Activated CD4-positive, alpha-beta T cell treated with anti-CD3 and anti-CD28 coated beads, Interleukin-2, amount 10 ng/mL, durations not matched to agents 24 days and 14 days (primary cell): ENCODE measurements around the gene BDP1. TPM values are rescaled to one million over a fixed set of nuclear protein-coding genes. Genes with fewer than 3 reads are reported as not detected.
"Not testable (repeated sequence)": the region's sequence is repeated elsewhere in the genome, so short reads cannot be mapped to it uniquely, and the experiment has no call there.

Source experiments
- DNase-seq: peaks from one replicate; pipeline ENCODE4 v3.0.0; 2022
- H3K27ac Mint-ChIP-seq: one replicate; pipeline ENCODE4 v1.8.0; 2022; ENCODE audit warnings: mild to moderate bottlenecking, mixed read lengths
- H3K27me3 Mint-ChIP-seq: one replicate; pipeline ENCODE4 v1.8.0; 2022; ENCODE audit warnings: mixed read lengths
- H3K36me3 Mint-ChIP-seq: one replicate; pipeline ENCODE4 v1.8.0; 2022; ENCODE audit warnings: low read depth, mild to moderate bottlenecking, mixed read lengths
- H3K4me1 Mint-ChIP-seq: one replicate; pipeline ENCODE4 v1.8.0; 2021; ENCODE audit warnings: mixed read lengths
- H3K4me3 Mint-ChIP-seq: one replicate; pipeline ENCODE4 v1.8.0; 2022; ENCODE audit warnings: mild to moderate bottlenecking, moderate library complexity, mixed read lengths
- H3K9me3 Mint-ChIP-seq: one replicate; pipeline ENCODE4 v1.8.0; 2021; ENCODE audit warnings: mixed read lengths
- intact Hi-C: fragments of 100-400 bp; cut with micrococcal nuclease; formaldehyde crosslinking; loops from one replicate; pipeline ENCODE4 v1.15.1; 2023
- total RNA-seq: library from RNA; stranded (reverse); gene quantifications from 2 replicates; pipeline ENCODE4 v1.2.3, GENCODE V29; 2022

The BDP1 gene
- total RNA-seq, 1 donor from 2014 or later = 39.4 TPM

DNA sequence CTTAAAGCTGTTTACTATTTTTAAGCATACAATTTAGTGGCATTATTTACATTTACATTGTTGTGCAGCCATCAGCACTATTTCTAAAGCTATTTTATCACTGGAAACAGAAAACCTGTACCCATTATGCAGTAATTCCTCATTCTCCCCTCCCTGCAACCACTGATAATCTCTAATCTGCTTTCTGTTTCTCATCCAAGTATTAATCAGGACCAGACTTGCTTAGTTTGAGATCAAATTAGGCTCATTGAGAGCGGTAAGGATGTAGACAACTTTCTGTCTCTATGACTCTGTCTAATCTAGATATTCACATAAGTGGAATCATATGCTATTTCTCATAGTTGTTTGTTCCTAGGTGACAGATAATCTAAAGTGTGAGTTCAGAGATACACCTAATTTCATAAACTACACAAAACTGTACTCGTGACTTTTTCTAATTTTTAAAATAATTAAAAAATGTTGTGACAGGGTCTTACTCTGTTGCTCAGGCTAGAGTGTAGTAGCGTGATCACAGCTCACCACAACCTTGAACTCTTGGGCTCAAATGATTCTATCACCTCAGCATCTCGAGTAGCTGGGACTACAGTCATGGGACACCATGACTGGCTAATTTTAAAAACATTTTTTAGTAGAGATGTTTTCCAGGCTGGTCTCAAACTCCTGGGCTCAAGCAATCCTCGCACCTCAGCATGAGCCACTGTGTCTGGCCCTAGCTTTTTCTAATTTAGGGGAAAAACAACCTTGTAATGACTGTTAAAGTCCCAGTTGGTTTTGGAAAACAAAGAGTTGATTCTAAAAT, 37.6 kb downstream of the BDP1 start:
- no peak for DNase-seq
- Mint-ChIP-seq H3K4me1 (no peaks in the 10 kb centered on the region), H3K4me3 (no peak overlapping the region), H3K27me3 (no peaks in the 10 kb centered on the region), H3K36me3 (peaks cover 60% of the 10 kb centered on the region), H3K27ac (no peak overlapping the region), H3K9me3 (no peaks in the 10 kb centered on the region)
- intact Hi-C loops = no loop called here

DNA sequence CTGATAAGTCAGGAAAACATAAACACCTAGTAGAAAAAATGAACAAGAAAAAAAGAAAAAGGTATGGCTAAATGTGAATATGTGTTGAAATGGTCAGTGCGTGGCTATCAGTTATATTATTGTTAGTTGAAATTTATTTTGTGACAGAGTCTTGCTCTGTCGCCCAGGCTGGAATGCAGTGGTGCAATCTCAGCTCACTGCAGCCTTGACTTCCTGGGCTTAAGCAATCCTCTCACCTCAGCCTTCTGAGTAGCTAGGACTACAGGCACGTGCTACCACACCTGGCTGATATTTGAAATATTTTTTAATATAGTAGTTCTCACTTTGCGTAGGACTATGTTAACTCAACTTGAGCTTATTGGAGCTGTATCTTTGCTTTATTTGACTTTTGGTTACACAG, 38.8 kb downstream of the BDP1 start:
- H3K4me1 Mint-ChIP-seq, intact Hi-C loops, H3K4me3 Mint-ChIP-seq, H3K9me3 Mint-ChIP-seq, DNase-seq, H3K27me3 Mint-ChIP-seq, H3K27ac Mint-ChIP-seq: not testable (repeated sequence)
- H3K36me3 Mint-ChIP-seq = peaks cover 56% of the 10 kb centered on the region

DNA sequence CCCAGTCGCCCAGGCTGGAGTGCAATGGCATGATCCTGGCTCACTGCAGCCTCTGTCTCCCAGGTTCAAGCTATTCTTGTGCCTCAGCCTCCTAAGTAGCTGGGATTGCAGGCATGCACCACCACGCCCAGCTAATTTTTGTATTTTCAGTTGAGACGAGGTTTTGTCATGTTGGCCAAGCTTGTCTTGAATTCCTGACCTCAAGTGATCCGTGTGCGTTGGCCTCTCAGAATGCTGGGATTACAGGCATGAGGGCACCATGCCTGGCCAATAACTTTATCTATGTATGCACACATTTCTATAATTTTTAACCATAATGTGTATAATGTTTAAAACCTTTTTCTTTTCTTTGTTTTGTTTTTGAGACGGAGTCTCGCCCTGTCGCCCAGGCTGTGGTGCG, 43.3 kb downstream of the BDP1 start:
- DNase-seq, H3K27ac Mint-ChIP-seq, H3K9me3 Mint-ChIP-seq, intact Hi-C loops, H3K27me3 Mint-ChIP-seq, H3K4me3 Mint-ChIP-seq, H3K4me1 Mint-ChIP-seq: not testable (repeated sequence)
- peaks cover 54% of the 10 kb centered on the region for H3K36me3 Mint-ChIP-seq

DNA sequence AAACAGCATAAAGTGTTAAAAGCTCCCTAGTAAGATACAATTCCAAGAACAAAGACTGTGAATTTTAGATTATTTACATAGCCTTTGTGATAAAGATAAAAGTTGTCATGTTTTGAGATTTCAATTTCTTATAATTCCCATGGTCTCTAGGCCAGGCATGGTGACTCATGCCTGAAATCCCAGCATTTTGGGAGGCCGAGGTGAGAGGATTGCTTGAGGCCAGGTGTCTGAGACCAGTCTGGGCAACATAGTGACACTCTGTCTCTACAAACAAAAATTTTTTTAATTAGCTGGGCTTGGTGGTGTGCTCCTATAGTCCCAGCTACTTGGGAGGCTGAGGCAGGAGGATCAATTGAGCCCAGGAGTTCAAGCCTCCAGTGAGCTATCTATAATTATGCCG, 48.1 kb downstream of the BDP1 start:
- no peak for DNase-seq
- H3K27ac Mint-ChIP-seq = no peak overlapping the region
- H3K9me3 Mint-ChIP-seq = no peaks in the 10 kb centered on the region
- H3K4me3 Mint-ChIP-seq = no peak overlapping the region
- intact Hi-C loops = no loop called here
- H3K27me3 Mint-ChIP-seq = no peaks in the 10 kb centered on the region
- H3K36me3 Mint-ChIP-seq = peaks cover 64% of the 10 kb centered on the region
- peaks cover 1% of the 10 kb centered on the region for H3K4me1 Mint-ChIP-seq

DNA sequence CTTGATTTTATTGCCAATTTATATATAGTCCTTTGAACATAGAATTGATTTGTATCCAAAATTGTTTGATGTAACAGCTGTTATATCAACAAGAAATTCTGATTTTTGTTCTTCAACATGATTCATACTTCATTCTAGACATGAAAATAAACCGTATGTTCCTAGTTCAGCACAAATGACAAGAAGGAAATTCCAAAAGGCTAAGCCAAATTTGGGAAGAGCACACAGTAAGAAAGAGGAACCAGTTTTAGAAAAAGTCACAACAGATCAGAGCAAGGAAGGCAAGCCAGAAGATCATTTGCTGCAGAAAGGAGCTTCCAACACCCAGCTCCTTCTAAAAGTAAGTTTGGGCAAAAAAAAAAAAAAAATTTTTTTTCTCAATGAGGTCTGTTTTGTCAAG, 66.7 kb downstream of the BDP1 start:
- Mint-ChIP-seq H3K27me3 (no peaks in the 10 kb centered on the region), H3K4me3 (no peak overlapping the region), H3K27ac (no peak overlapping the region), H3K36me3 (peaks cover 48% of the 10 kb centered on the region), H3K4me1 (no peaks in the 10 kb centered on the region), H3K9me3 (no peaks in the 10 kb centered on the region)
- DNase-seq = no peak
- intact Hi-C loops = no loop called here

DNA sequence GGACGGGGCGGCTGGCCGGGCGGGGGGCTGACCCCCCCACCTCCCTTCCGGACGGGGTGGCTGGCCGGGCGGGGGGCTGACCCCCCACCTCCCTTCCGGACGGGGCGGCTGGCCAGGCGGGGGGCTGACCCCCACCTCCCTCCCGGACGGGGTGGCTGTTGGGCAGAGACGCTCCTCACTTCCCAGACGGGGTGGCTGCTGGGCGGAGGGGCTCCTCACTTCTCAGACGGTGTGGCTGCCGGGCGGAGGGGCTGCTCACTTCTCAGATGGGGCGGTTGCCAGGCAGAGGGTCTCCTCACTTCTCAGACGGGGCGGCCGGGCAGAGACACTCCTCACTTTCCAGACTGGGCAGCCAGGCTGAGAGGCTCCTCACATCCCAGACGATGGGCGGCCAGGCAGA, 70.2 kb downstream of the BDP1 start:
- H3K9me3 Mint-ChIP-seq, intact Hi-C loops, H3K4me1 Mint-ChIP-seq, DNase-seq, H3K27me3 Mint-ChIP-seq, H3K4me3 Mint-ChIP-seq, H3K27ac Mint-ChIP-seq: not testable (repeated sequence)
- H3K36me3 Mint-ChIP-seq = peaks cover 48% of the 10 kb centered on the region

DNA sequence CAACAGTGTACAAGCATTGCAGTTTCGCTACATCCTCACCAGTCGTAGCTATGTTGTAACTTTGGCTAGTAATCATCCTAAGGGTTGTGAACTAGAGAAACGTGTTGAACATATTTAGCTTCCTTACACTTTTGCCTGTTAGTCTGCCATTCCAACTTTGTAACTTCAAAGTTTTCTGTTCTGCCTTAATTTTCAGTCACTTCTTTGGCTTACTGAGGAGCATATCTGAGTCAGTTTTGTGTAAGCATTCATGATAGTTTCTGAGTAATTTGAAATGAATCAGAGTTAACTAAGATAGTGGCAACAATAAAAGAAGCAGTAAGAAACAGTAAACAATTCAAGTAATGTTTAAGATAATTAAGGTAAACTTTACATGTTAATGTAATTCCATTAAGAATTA, 72.8 kb downstream of the BDP1 start:
- DNase-seq = no peak
- no peaks in the 10 kb centered on the region for H3K27me3 Mint-ChIP-seq
- H3K4me1 Mint-ChIP-seq = peaks cover 4% of the 10 kb centered on the region
- H3K27ac Mint-ChIP-seq = no peak overlapping the region
- intact Hi-C loops = no loop called here
- peaks cover 41% of the 10 kb centered on the region for H3K36me3 Mint-ChIP-seq
- H3K4me3 Mint-ChIP-seq = no peak overlapping the region
- no peaks in the 10 kb centered on the region for H3K9me3 Mint-ChIP-seq

DNA sequence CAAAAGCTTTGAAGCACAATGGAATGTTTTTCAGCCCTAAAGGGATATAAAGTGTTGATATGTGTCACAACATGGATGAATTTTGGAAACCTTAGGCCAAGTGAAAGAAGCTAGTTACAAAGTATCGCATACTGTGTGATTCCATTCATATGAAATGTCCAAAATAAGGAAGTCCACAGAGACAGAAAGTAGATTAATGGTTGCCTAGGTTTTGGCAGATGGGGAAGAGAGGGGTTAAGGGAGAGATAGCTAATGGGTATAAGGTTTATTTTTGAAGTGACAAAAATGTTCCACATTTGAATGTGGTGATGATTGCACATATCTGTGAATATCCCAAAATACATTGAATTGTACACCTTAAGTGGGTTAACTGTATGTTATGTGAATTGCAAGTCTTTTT, 74.2 kb downstream of the BDP1 start:
- no peak overlapping the region for H3K27ac Mint-ChIP-seq
- H3K9me3 Mint-ChIP-seq = no peaks in the 10 kb centered on the region
- H3K27me3 Mint-ChIP-seq = no peaks in the 10 kb centered on the region
- H3K4me3 Mint-ChIP-seq = no peak overlapping the region
- peaks cover 41% of the 10 kb centered on the region for H3K36me3 Mint-ChIP-seq
- H3K4me1 Mint-ChIP-seq = peaks cover 9% of the 10 kb centered on the region
- DNase-seq = no peak
- intact Hi-C loops = no loop called here

DNA sequence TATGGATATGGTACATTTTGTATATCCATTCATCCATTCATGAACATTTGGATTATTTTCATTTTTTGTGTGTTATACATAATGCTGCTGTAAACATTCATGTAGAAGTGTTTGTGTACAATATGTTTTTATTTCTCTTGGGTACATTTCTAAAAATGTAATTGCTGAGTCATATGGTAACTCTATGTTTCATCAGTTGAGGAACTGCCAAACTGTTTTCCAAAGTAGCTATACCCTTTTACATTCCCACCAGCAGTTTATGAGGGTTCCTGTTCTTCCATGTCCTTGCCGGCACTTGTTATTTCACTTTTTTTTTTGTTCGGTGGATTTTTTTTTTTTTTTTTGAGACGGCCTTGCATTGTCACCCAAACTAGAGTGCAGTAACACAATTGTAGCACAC, 77.7 kb downstream of the BDP1 start:
- intact Hi-C loops = no loop called here
- no peaks in the 10 kb centered on the region for H3K9me3 Mint-ChIP-seq
- DNase-seq = no peak
- H3K4me1 Mint-ChIP-seq = peaks cover 12% of the 10 kb centered on the region
- no peak overlapping the region for H3K4me3 Mint-ChIP-seq
- peak overlapping the region; percentile 45 for H3K27ac Mint-ChIP-seq
- peaks cover 50% of the 10 kb centered on the region for H3K36me3 Mint-ChIP-seq
- no peaks in the 10 kb centered on the region for H3K27me3 Mint-ChIP-seq

DNA sequence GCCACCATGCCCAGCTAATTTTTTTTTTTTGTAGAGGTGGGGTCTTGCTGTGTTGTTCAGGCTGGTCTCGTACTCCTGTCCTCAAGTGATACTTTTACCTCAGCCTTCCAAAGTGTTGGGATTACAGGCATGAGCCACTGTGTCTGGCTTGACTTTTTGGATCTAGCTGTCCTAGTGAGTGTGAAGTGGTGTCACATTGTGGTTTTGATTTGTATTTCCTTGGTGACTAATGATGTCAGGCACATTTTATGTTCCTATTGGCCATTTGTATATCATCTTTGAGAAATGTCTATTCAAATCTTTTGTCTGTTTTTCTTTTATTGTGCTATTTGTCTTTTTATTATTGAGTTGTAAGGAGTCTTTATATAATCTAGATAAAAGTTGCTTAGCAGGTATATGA, 78.2 kb downstream of the BDP1 start:
- H3K36me3 Mint-ChIP-seq = peaks cover 46% of the 10 kb centered on the region
- no peaks in the 10 kb centered on the region for H3K9me3 Mint-ChIP-seq
- no peaks in the 10 kb centered on the region for H3K27me3 Mint-ChIP-seq
- peak; percentile 66 for DNase-seq
- H3K4me1 Mint-ChIP-seq = peaks cover 12% of the 10 kb centered on the region
- no peak overlapping the region for H3K4me3 Mint-ChIP-seq
- peak overlapping the region; percentile 9 for H3K27ac Mint-ChIP-seq
- intact Hi-C loops = no loop called here

DNA sequence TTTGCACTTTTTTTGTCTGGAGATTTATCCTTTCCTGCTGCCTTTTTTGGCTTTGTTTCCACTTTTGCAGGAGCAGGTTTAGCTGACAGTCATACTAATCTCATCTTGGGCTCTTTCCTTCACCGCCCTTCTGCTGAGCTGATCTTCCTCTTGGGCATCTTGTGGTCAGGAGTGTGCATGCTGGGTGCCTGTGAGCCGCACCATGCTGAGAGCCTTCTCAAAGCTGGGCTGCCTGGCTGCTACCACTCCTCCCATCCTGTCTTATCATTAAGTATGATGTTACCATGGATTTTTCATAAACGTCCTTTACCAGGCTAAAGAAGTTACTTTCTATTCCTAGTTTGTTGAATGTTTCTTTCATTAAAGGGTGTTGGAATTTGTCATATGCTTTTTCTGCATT, 82.2 kb downstream of the BDP1 start:
- Mint-ChIP-seq H3K27ac (peak overlapping the region; percentile 31), H3K36me3 (peaks cover 54% of the 10 kb centered on the region), H3K9me3 (no peaks in the 10 kb centered on the region), H3K27me3 (no peaks in the 10 kb centered on the region), H3K4me1 (peaks cover 12% of the 10 kb centered on the region), H3K4me3 (no peak overlapping the region)
- intact Hi-C loops = no loop called here
- no peak for DNase-seq

DNA sequence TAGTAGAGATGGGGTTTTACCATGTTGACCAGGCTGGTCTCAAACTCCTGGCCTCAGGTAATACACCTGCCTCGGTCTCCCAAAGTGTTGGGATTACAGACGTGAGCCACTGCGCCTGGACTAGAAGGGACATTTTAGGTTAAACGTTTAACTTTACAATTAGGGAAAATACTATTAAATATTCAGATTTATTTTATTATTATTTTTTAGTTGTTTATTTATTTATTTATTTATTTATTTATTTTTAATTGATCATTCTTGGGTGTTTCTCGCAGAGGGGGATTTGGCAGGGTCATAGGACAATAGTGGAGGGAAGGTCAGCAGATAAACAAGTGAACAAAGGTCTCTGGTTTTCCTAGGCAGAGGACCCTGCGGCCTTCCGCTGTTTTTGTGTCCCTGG, 95.4 kb downstream of the BDP1 start:
- peak; percentile 23 for DNase-seq
- intact Hi-C loops = loop anchor here (10.0 kb wide), 1 partner anchor 204 kb away; no protein-coding TSS in a partner anchor
- not testable (repeated sequence) for H3K4me3 Mint-ChIP-seq, H3K27me3 Mint-ChIP-seq, H3K4me1 Mint-ChIP-seq, H3K27ac Mint-ChIP-seq, H3K9me3 Mint-ChIP-seq
- peaks cover 61% of the 10 kb centered on the region for H3K36me3 Mint-ChIP-seq

DNA sequence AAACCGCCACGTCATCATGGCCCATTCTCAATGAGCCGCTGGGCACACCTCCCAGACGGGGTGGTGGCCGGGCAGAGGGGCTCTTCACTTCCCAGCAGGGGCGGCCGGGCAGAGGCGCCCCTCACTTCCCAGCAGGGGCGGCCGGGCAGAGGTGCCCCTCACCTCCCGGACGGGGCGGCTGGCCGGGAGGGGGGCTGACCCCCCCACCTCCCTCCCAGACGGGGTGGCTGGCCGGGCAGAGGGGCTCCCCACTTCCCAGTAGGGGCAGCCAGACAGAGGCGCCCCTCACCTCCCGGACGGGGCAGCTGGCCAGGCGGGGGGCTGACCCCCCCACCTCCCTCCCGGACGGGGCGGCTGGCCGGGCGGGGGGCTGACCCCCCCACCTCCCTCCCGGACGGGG, 96.1 kb downstream of the BDP1 start:
- intact Hi-C loops = loop anchor here (10.0 kb wide), 1 partner anchor 203 kb away; no protein-coding TSS in a partner anchor
- H3K36me3 Mint-ChIP-seq = peaks cover 60% of the 10 kb centered on the region
- DNase-seq = peak; percentile 16
- not testable (repeated sequence) for H3K27me3 Mint-ChIP-seq, H3K4me1 Mint-ChIP-seq, H3K27ac Mint-ChIP-seq, H3K9me3 Mint-ChIP-seq, H3K4me3 Mint-ChIP-seq

DNA sequence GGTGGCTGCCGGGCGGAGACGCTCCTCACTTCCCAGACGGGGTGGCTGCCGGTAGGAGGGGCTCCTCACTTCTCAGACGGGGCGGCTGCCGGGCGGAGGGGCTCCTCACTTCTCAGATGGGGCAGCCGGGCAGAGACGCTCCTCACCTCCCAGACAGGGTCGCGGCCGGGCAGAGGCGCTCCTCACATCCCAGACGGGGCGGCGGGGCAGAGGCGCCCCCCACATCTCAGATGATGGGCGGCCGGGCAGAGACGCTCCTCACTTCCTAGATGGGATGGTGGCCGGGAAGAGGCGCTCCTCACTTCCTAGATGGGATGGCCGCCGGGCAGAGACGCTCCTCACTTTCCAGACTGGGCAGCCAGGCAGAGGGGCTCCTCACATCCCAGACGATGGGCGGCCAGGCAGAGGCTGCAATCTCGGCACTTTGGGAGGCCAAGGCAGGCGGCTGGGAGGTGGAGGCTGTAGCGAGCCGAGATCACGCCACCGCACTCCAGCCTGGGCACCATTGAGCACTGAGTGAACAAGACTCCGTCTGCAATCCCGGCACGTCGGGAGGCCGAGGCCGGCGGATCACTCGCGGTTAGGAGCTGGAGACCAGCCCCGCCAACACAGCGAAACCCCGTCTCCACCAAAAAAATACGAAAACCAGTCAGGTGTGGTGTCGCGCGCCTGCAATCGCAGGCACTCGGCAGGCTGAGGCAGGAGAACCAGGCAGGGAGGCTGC, 96.7 kb downstream of the BDP1 start:
- not testable (repeated sequence) for H3K27me3 Mint-ChIP-seq, H3K9me3 Mint-ChIP-seq, H3K4me1 Mint-ChIP-seq, H3K4me3 Mint-ChIP-seq
- H3K27ac Mint-ChIP-seq = peak overlapping the region; percentile 15
- peaks cover 59% of the 10 kb centered on the region for H3K36me3 Mint-ChIP-seq
- intact Hi-C loops = loop anchor here (10.0 kb wide), 1 partner anchor 203 kb away; no protein-coding TSS in a partner anchor
- DNase-seq = peak; percentile 27
